ENCODE data around the gene AGO3. TPM values are rescaled to one million over a fixed set of nuclear protein-coding genes. Genes with fewer than 3 reads are reported as not detected.

The AGO3 gene
- total RNA-seq, 1 experiment from 2014 or later: 36.9 TPM

DNA sequence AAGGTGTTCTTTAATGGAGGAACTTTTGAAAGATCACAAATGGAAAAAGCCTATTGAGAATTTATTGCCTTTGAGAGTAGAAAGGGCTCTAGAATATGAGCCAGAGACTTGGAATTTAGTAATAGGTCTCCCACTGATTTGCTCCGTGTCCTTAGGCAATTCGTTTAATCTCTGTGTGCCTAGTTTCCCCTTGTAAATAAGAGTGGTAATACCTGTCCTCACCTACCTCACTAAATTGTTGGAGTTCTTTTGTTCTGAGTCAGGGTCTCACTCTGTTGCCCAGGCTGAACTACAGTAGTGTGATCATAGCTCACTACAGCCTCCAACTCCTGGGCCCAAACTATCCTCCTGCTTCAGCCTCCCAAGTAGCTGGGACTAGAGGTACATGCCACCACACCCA lies 138.0 kb downstream of the AGO3 start:
- DNase-seq (ENCODE audit: low spot score): no peak
- in situ Hi-C loops (cut with HindIII; ENCODE audit: low sequenced_read_pairs): no loop called here

- in situ Hi-C loops (cut with HindIII; ENCODE audit: low sequenced_read_pairs): no loop called here
- DNase-seq (ENCODE audit: low spot score): no peak
Observed at GRCh38 chr1:36070349-36070748, 139.4 kb downstream of the AGO3 start.

GRCh38 chr1:36076979-36077573 lies 146.2 kb downstream of the AGO3 start:
- in situ Hi-C loops (cut with HindIII; ENCODE audit: low sequenced_read_pairs): no loop called here
- no peak for DNase-seq (ENCODE audit: low spot score)

- DNase-seq (ENCODE audit: low spot score): no peak
- in situ Hi-C loops (cut with HindIII; ENCODE audit: low sequenced_read_pairs): no loop called here
Observed at GRCh38 chr1:36080236-36080635, 149.3 kb downstream of the AGO3 start.

- DNase-seq (ENCODE audit: low spot score): no peak
- in situ Hi-C loops (cut with HindIII; ENCODE audit: low sequenced_read_pairs): no loop called here
Observed at GRCh38 chr1:36080801-36081200, 149.9 kb downstream of the AGO3 start.

DNA sequence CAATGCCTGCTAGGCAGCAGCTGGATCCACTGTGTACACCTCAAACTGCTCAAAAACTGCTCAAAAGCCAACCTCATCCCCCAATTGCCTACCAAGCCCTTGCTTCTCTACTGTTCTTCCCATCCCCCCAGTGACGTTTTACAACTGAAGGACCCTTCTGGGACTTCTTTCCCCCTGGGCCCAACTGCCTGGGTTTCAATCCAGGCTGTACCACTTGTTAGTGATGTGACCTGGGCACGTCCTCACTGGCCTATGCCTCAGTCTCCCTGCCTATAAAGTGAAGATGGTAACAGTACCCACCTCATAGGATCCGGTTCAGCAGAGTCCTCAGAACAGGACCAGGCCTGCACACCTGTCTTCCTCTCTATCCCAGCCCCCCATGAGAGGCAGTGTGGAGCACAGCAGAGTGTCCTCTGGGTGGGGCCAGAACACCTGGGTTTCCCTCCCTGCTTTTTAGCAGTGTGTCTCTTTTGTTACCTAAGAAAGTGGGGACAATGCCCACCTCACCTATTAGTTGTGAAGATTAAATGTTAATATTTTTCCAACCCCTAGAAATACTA lies 151.1 kb downstream of the AGO3 start:
- no peak for DNase-seq (ENCODE audit: low spot score)
- in situ Hi-C loops (cut with HindIII; ENCODE audit: low sequenced_read_pairs): no loop called here

DNA sequence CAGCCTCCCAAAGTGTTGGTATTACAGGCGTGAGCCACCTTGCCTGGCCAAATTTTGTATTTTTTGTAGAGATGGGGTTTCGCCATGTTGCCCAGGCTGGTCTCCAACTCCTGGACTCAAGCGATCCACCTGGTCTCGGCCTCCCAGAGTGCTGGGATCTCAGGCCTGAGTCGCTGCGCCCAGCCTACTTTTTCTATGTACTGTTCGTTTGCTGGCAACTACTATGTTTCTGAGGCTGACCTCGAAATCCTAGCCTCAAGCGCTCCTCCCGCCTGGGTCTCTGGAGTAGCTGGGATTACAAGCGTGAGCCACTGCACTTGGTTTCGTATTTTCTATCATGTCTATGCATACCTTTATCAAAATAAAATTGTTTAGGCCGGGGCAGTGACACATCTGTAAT lies 152.3 kb downstream of the AGO3 start:
- DNase-seq (ENCODE audit: low spot score): no peak
- in situ Hi-C loops (cut with HindIII; ENCODE audit: low sequenced_read_pairs): no loop called here

DNA sequence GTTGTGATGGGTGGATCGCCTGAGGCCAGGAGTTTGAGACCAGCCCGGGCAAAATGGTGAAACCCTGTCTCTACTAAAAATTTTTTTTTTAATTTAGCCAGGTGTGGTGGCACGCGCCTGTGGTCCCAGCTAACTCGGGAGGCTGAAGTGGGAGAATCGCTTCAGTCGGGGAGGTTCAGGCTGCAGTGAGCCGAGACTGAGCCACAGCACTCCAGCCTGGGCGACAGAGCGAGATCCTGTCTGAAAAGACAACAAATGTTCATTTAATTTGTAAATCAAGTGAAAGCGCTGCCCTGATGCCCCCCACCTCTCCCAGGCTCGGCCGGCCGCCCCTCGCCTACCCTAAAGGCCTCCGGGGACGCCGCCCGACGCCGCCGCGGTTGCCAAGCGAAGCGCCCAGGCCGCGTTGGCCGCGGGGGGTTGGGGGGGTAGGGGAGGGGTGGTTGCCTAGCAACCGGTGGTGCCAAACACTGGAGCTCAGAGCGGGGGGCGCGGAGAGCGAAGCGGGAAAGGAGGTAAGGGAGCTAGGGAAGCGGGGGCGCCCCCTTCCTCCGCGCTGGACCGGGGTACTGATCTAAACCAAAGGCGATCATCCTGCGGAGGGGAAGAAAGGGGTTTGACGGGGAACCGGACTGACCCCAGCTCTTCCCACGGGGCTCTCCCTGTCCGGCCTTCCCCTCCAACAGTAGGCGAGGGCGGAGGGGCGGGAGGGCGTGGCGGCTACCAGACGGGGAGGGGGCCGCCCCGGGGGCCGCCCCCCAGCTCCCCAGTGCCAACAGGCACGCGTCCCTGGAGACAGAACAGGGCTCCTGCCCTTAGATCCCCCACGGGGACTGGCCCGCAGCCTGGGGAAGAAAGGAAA lies 153.0 kb downstream of the AGO3 start, which contains the start of gene TEKT2:
TSS of gene TEKT2 (plus strand) at position 460 of the 862 bp plus-strand sequence. CDS start 828 bp downstream, outside the sequence.
- peak; percentile 23 for DNase-seq (ENCODE audit: low spot score)
- in situ Hi-C loops (cut with HindIII; ENCODE audit: low sequenced_read_pairs): no loop called here

DNA sequence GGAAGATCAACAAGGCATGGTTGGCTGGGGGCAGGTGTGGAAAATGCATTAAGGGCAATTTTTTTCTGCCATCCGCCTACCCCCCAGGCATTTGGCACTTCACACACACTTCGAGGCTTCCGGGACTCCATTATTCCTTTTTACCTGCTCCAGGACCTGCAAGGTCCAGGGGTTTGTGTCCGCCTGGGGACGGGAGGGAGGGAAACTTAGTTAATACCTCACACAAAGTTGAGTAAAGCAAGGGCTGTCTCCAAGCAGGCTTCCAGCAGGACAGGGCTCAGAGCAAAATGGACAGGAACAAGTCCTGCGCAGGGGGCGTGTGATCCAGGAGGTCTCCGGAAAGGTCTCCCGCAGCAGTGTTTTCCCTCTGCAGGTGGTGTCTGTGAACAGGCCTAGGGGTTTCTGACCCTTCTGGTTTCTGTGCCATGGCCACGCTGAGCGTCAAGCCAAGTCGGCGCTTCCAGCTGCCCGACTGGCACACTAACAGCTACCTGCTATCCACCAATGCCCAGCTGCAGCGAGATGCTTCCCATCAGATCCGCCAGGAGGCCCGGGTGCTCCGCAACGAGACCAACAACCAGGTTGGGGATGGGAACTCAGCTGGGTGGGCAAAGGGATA lies 153.7 kb downstream of the AGO3 start:
- DNase-seq (ENCODE audit: low spot score): no peak
- in situ Hi-C loops (cut with HindIII; ENCODE audit: low sequenced_read_pairs): no loop called here

- in situ Hi-C loops (cut with HindIII; ENCODE audit: low sequenced_read_pairs): no loop called here
- no peak for DNase-seq (ENCODE audit: low spot score)
Observed at GRCh38 chr1:36085126-36085525, 154.2 kb downstream of the AGO3 start.

DNA sequence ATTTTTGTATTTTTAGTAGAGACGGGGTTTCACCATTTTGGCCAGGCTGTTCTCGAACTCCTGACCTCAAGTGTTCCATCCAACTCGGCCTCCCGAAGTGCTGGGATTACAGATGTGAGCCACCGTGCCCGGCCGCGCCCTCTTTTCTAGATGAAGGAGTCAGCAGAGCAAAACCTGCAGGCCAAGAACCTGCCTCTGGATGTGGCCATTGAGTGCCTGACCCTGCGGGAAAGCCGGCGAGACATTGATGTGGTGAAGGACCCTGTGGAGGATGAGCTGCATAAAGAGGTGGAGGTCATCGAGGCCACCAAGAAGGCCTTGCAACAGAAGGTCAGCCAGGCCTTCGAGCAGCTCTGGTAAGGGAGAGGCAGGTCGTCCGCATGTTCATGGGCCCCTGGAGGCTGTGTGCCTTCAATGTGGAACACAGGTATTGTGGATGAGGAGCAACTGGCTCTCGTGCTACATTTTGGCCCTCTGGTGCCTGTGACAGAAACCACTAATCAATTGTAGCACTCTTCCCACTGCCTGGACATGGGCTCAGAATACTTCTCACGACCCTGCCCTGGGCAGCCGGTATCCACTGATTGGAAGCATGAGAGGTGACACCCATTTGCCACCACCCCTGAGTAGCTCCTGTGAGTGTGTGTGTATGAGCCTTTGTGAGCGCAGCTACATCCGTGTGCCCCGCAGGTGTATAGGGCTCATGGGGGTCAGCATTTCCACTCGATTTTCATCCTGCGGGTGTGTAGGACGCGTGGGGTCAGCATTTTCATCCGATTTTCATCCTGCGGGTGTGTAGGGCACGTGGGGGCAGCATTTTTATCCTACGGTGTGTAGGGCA lies 155.0 kb downstream of the AGO3 start:
- no peak for DNase-seq (ENCODE audit: low spot score)
- in situ Hi-C loops (cut with HindIII; ENCODE audit: low sequenced_read_pairs): no loop called here

DNA sequence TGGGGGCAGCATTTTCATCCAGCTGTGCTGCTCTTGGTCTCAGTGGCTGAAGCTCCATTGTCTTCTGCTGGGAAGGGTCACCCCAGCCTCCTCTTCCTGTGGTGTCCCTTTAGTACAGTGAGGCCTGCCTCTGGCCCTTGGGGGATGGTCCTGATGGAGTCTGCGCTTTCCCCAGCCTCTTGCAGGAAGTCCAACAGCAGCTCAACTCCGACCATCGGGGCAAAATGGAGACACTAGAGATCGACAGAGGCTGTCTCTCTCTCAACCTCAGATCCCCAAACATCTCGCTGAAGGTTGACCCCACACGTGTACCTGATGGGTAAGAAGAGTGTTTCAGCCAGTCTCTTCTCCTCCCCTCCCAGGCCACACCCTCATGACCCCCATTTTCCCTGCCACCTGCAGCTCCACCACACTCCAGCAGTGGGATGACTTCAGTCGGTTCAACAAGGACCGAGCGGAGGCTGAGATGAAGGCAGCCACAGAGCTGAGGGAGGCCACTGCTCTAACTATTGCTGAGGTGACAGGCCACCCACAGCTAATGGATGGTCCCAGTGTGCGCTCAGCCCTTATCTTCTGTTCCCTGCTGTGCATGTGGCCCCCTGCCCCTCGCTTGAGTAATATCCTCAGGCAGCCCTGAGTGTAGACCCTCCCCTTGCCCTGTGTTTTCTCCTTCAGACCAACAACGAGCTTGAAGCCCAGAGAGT lies 155.8 kb downstream of the AGO3 start:
- in situ Hi-C loops (cut with HindIII; ENCODE audit: low sequenced_read_pairs): no loop called here

DNA sequence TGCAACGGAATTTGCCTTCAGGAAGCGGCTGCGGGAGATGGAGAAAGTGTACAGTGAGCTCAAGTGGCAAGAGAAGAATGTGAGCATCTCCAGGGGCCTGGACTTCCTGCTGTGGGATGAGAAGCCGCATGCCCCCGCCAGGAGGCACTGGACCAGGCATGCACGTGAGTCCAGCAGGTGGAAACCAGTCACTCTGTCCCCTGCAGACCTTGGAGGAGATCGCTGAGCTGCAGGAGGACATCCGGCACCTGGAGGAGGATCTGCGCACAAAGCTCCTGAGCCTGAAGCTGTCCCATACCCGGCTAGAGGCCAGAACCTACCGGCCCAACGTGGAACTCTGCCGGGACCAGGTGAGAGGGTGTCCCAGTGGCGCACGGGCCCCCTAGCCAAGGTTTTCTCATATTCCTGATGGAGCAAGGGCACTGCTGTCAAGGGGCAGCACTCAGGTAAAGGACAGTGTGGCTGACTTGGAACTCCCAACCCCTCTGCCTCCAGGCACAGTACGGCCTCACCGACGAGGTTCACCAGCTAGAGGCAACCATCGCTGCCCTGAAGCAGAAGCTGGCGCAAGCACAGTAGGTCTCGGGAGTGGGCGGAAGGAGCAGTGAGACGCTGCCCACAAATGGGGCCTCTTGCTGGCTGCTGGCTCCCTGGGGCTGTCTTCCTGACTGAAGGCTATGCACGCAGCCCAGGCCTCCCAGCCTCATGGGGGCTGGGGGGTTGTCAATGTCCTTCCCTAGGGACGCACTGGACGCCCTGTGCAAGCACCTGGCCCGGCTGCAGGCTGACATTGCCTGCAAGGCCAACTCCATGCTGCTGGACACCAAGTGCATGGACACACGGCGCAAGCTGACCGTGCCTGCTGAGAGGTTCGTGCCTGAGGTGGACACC lies 156.6 kb downstream of the AGO3 start:
- DNase-seq (ENCODE audit: low spot score): no peak
- in situ Hi-C loops (cut with HindIII; ENCODE audit: low sequenced_read_pairs): no loop called here

More for the DNA sequence above, 155.8 kb downstream of the AGO3 start:
- no peak for DNase-seq (ENCODE audit: low spot score)

- DNase-seq (ENCODE audit: low spot score): no peak
- in situ Hi-C loops (cut with HindIII; ENCODE audit: low sequenced_read_pairs): no loop called here
Observed at GRCh38 chr1:36088265-36088576, 157.3 kb downstream of the AGO3 start.

- in situ Hi-C loops (cut with HindIII; ENCODE audit: low sequenced_read_pairs): no loop called here
Observed at GRCh38 chr1:36088577-36089392, 157.9 kb downstream of the AGO3 start, which contains the start of gene ADPRS. Gene ADPRS, plus strand, starts transcription at chr1:36088892. Its CDS starts 13 bp downstream, at chr1:36088905.

GRCh38 chr1:36089393-36090121 lies 158.7 kb downstream of the AGO3 start:
- no peak for DNase-seq (ENCODE audit: low spot score)
- in situ Hi-C loops (cut with HindIII; ENCODE audit: low sequenced_read_pairs): no loop called here

More at GRCh38 chr1:36088577-36089392, 157.9 kb downstream of the AGO3 start, which contains the start of gene ADPRS:
- peak; percentile 86 for DNase-seq (ENCODE audit: low spot score)

Measured in G401 (cell line).